ENCODE measurements around the gene ATP5F1C. TPM values are rescaled to one million over a fixed set of nuclear protein-coding genes. Genes with fewer than 3 reads are reported as not detected.
"Not testable (repeated sequence)": the region's sequence is repeated elsewhere in the genome, so short reads cannot be mapped to it uniquely, and the experiment has no call there.

The ATP5F1C gene
- total and polyA plus RNA-seq, 8 donors = 93.6 to 648 (median 412) TPM

DNA sequence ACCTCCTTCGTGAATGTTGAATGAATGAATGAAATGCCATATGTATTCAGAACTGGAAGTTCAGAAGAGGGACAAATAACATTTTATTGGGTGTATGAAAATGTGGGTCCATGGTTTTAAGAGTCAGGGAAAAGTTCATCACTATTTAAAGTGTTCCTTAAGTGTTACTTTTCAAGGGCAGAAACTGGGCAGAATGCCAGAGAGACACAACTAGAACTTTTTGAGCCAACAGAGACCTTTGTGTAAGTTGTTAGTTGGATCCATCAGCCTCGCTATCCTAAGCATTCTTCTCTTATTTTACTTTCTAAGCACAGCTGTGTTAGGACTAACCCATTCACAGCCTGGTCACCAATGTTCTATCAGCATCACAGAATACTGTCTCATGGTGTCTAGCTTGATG lies 16.8 kb downstream of the ATP5F1C start:
- H3K27ac ChIP-seq = no peak overlapping the region
- H3K9me3 ChIP-seq = no peaks in the 10 kb centered on the region
- DNase-seq = no peak
- peaks cover 66 to 97% (median 94%) of the 10 kb centered on the region in 4 donors for H3K36me3 ChIP-seq
- intact Hi-C loops (cut with DNase I; ENCODE audit: low total_unique reads) = no loop called here
- no peaks in the 10 kb centered on the region for H3K27me3 ChIP-seq
- no peaks in the 10 kb centered on the region for H3K4me1 ChIP-seq
- H3K4me3 ChIP-seq = no peak overlapping the region
- WGBS, 5 donors = 45 to 67% (median 58%) methylated on average over 2 of the region's 2 CpGs
- TF ChIP-seq POLR2A (IDR thresholded peaks at IDR 0.05) (no peak), POLR2AphosphoS5 (IDR thresholded peaks at IDR 0.05) (no peak), EP300 (IDR thresholded peaks at IDR 0.05) (no peak)
- TF ChIP-seq, protein P1, sequence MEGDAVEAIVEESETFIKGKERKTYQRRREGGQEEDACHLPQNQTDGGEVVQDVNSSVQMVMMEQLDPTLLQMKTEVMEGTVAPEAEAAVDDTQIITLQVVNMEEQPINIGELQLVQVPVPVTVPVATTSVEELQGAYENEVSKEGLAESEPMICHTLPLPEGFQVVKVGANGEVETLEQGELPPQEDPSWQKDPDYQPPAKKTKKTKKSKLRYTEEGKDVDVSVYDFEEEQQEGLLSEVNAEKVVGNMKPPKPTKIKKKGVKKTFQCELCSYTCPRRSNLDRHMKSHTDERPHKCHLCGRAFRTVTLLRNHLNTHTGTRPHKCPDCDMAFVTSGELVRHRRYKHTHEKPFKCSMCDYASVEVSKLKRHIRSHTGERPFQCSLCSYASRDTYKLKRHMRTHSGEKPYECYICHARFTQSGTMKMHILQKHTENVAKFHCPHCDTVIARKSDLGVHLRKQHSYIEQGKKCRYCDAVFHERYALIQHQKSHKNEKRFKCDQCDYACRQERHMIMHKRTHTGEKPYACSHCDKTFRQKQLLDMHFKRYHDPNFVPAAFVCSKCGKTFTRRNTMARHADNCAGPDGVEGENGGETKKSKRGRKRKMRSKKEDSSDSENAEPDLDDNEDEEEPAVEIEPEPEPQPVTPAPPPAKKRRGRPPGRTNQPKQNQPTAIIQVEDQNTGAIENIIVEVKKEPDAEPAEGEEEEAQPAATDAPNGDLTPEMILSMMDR (IDR thresholded peaks at IDR 0.05) = no peak

DNA sequence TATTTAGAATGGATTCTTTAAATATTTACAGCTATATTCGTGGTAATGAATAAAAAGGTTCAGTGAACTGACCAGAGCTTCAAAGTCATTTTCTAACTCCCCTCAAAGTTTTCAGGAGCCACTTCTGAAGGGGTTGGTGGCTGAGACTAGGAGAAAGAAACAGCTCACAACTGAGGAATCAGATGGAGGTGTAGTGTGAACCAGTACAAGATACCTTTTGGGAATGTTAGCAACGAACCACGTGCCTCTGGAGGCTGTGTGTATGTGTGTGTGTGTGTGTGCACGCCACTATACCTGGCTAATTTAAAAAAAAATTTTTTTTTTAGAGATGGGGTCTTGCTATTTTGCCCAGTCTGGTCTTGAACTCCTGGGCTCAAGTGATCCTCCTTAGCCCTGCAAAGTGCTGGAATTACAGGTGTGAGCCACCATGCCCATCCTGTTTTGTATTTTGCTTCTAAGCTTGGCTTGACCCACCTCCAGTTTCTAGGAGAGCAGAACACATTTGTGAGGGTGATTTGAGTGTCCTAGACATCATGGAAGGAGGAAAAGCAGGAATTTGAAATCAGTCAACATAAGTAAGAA lies 20.8 kb downstream of the ATP5F1C start:
- Histone ChIP-seq H3K36me3 (peaks cover 32 to 56% (median 53%) of the 10 kb centered on the region in 4 donors), H3K27ac (no peak overlapping the region), H3K4me3 (no peak overlapping the region), H3K9me3 (no peaks in the 10 kb centered on the region), H3K4me1 (peaks cover 0 to 3% (median 0%) of the 10 kb centered on the region in 4 donors), H3K27me3 (no peaks in the 10 kb centered on the region)
- DNase-seq = no peak
- intact Hi-C loops (cut with DNase I; ENCODE audit: low total_unique reads) = no loop called here
- TF ChIP-seq POLR2A (IDR thresholded peaks at IDR 0.05) = no peak
- no peak for TF ChIP-seq POLR2AphosphoS5 (IDR thresholded peaks at IDR 0.05)
- TF ChIP-seq, protein P1 (IDR thresholded peaks at IDR 0.05) = no peak
- no peak for TF ChIP-seq EP300 (IDR thresholded peaks at IDR 0.05)
- WGBS, 5 donors = 53 to 80% (median 77%) methylated on average over 4 of the region's 4 CpGs

DNA sequence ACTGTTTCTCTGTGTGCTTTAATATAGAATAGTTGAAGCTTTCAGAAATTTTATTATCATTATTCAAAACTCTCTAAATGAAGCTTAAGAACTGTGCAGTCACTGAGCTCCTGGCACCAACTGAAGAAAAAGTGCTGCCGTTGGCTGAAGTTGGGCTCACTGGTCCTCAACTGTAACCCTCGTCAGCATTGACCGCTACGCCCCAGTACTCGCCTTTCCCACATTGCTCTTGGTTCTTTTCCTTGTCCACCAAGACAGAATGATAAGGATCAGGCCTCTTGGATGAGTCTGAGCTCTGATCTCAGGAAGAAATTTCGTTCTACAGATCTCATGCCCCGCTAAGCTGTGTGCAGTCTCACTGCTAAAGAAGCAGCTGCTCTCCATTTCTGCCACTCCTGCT lies 22.5 kb downstream of the ATP5F1C start:
- WGBS, 5 donors = 60 to 82% (median 74%) methylated on average over 7 of the region's 7 CpGs
- Histone ChIP-seq H3K36me3 (peaks cover 16 to 40% (median 37%) of the 10 kb centered on the region in 4 donors), H3K4me1 (peaks cover 0 to 3% (median 0%) of the 10 kb centered on the region in 4 donors), H3K27me3 (no peaks in the 10 kb centered on the region), H3K4me3 (no peak overlapping the region), H3K27ac (no peak overlapping the region), H3K9me3 (no peaks in the 10 kb centered on the region)
- no peak for DNase-seq
- TF ChIP-seq, protein P1 (IDR thresholded peaks at IDR 0.05) = no peak
- TF ChIP-seq EP300 (IDR thresholded peaks at IDR 0.05) (no peak), POLR2A (IDR thresholded peaks at IDR 0.05) (no peak), POLR2AphosphoS5 (IDR thresholded peaks at IDR 0.05) (no peak)
- intact Hi-C loops (cut with DNase I; ENCODE audit: low total_unique reads) = no loop called here

DNA sequence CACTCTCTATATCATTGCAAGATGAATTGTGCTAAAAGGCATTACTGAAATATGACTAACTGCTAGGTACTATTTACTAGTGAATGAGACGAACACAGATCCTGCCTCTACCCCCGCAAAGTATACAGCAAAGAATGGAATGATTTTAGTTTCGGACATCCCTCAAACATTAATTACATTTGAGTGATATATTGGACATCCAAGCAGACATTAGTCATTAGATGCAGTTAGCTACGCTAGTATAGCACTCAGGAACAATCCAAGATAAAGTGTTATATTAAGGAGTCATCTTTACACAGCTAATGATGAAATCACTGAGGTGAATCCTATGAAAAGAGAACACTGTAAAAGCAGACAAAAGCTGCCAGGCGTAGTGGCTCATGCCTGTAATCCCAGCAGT lies 23.0 kb downstream of the ATP5F1C start:
- Histone ChIP-seq H3K4me1 (peaks cover 0 to 3% (median 0%) of the 10 kb centered on the region in 4 donors), H3K4me3 (no peak overlapping the region), H3K27ac (no peak overlapping the region), H3K36me3 (peaks cover 15 to 34% (median 31%) of the 10 kb centered on the region in 4 donors), H3K9me3 (no peaks in the 10 kb centered on the region), H3K27me3 (no peaks in the 10 kb centered on the region)
- TF ChIP-seq, protein P1 (IDR thresholded peaks at IDR 0.05) = no peak
- TF ChIP-seq POLR2A (IDR thresholded peaks at IDR 0.05) = no peak
- TF ChIP-seq EP300 (IDR thresholded peaks at IDR 0.05) = no peak
- TF ChIP-seq POLR2AphosphoS5 (IDR thresholded peaks at IDR 0.05) = no peak
- DNase-seq = no peak
- intact Hi-C loops (cut with DNase I; ENCODE audit: low total_unique reads) = no loop called here
- 77 to 84% (median 80%) methylated on average over 5 of the region's 5 CpGs for WGBS, 5 donors

DNA sequence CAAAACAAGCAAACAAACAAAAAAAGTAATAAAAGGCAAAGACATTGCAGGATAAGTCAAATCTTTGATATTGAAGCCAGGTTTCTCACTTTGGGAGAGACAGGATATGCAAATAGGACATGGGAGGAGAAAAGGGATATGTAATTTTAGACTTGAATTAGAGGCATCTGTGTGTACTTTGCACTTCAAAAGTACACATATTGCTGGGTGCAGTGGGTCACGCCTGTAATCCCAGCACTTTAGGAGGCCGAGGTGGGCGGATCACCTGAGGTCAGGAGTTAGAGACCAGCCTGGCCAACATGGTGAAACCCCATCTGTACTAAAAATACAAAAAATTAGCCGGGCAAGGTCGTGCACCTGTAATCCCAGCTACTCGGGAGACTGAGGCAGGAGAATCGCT lies 23.8 kb downstream of the ATP5F1C start:
- H3K36me3 ChIP-seq = peaks cover 14 to 27% (median 24%) of the 10 kb centered on the region in 4 donors
- DNase-seq; H3K4me1 ChIP-seq; H3K27ac ChIP-seq; H3K27me3 ChIP-seq; H3K4me3 ChIP-seq; intact Hi-C loops (cut with DNase I; ENCODE audit: low total_unique reads); H3K9me3 ChIP-seq: not testable (repeated sequence)
- 47 to 68% (median 57%) methylated on average over 7 of the region's 7 CpGs for WGBS, 5 donors
